Right renal cortex interstitium (tissue), 3 donors: ENCODE measurements around the gene FXR2. TPM values are rescaled to one million over a fixed set of nuclear protein-coding genes. Genes with fewer than 3 reads are reported as not detected.
A peak's percentile ranks its signal among the peaks of the same experiment; 100 is the strongest.

Experiments
- DNase-seq, 3 donors: peaks; one replicate each; pipeline ENCODE4 v3.0.0-alpha.2; 2013; ENCODE audit warnings: low read depth in 3 of 3, low spot score in 2 of 3
- polyA plus RNA-seq, 3 donors: library from polyadenylated mRNA; unstranded; fragments of 120-200 nt; gene quantifications; one replicate each; pipeline ENCODE4 v1.2.1, GENCODE V29; 2013; ENCODE audit not compliant: insufficient read length in 3 of 3

FXR2 gene
- polyA plus RNA-seq, 3 donors: 41.4 to 42.8 (median 42.2) TPM

- DNase-seq: peak in 2 of 3 donors; percentile 74 to 76
These were observed 25.4 kb downstream of the FXR2 start for GRCh38 chr17:7589204-7589868.

GRCh38 chr17:7588553-7589203 is 26.0 kb downstream of the FXR2 start:
- DNase-seq: no peak

- no peak for DNase-seq
These were observed 27.1 kb downstream of the FXR2 start for GRCh38 chr17:7587420-7588151.

- DNase-seq: no peak
These were observed 27.9 kb downstream of the FXR2 start for GRCh38 chr17:7586673-7587419.

GRCh38 chr17:7583253-7584109 is 31.2 kb downstream of the FXR2 start, which contains the start of gene MPDU1:
MPDU1 (plus strand) TSS chr17:7583852; CDS start chr17:7583863, 11 bp downstream.
- DNase-seq: peak; percentile 94 to 98 (median 95)

GRCh38 chr17:7582396-7583252 is 32.1 kb downstream of the FXR2 start:
- DNase-seq: no peak

- no peak for DNase-seq
These were observed 33.8 kb downstream of the FXR2 start for GRCh38 chr17:7580604-7581575.

GRCh38 chr17:7579834-7580603 is 34.7 kb downstream of the FXR2 start:
- no peak for DNase-seq

- no peak for DNase-seq
These were observed 35.5 kb downstream of the FXR2 start, which contains the start of gene CD68 for GRCh38 chr17:7579001-7579833. CD68 (plus strand) TSS chr17:7579638; CDS start chr17:7579678, 40 bp downstream.

- no peak for DNase-seq
These were observed 37.1 kb downstream of the FXR2 start for GRCh38 chr17:7577327-7578199.

- DNase-seq: no peak
These were observed 38.2 kb downstream of the FXR2 start for GRCh38 chr17:7576432-7576937.

- no peak for DNase-seq
These were observed 38.7 kb downstream of the FXR2 start for GRCh38 chr17:7575959-7576358.

- DNase-seq: no peak
These were observed 39.2 kb downstream of the FXR2 start for GRCh38 chr17:7575481-7575883.

GRCh38 chr17:7574176-7574953 is 40.3 kb downstream of the FXR2 start:
- no peak for DNase-seq
